Superior temporal gyrus (tissue), 1 donor: Measurements from ENCODE around the gene CHRNA1.
"Not testable (repeated sequence)": the region's sequence is repeated elsewhere in the genome, so short reads cannot be mapped to it uniquely, and the experiment has no call there.

Experiments used
- DNase-seq: peaks from one replicate; pipeline ENCODE4 v3.0.0-alpha.2; 2016; ENCODE audit errors: extremely low spot score

CHRNA1 gene

GRCh38 chr2:174717273-174717672 lies 47.0 kb downstream of the CHRNA1 start:
- DNase-seq: no peak

GRCh38 chr2:174716785-174717184 lies 47.5 kb downstream of the CHRNA1 start:
- DNase-seq: no peak

- no peak for DNase-seq
Measured at GRCh38 chr2:174713686-174714085, 50.6 kb downstream of the CHRNA1 start.

- no peak for DNase-seq
Measured at GRCh38 chr2:174711206-174711605, 53.1 kb downstream of the CHRNA1 start.

- not testable (repeated sequence) for DNase-seq
Measured at GRCh38 chr2:174709416-174710004, 54.8 kb downstream of the CHRNA1 start.

GRCh38 chr2:174708713-174709112 lies 55.6 kb downstream of the CHRNA1 start:
- DNase-seq: no peak

- no peak for DNase-seq
Measured at GRCh38 chr2:174705321-174705720, 59.0 kb downstream of the CHRNA1 start.

GRCh38 chr2:174704642-174705041 lies 59.6 kb downstream of the CHRNA1 start:
- DNase-seq: no peak

- DNase-seq: no peak
Measured at GRCh38 chr2:174704061-174704460, 60.2 kb downstream of the CHRNA1 start.

- DNase-seq: no peak
Measured at GRCh38 chr2:174703430-174703829, 60.8 kb downstream of the CHRNA1 start.

- no peak for DNase-seq
Measured at GRCh38 chr2:174702541-174702940, 61.7 kb downstream of the CHRNA1 start.

GRCh38 chr2:174699993-174700766 lies 64.1 kb downstream of the CHRNA1 start:
- DNase-seq: peak; percentile 88
